GM18873 (cell line): ENCODE measurements around the gene PEX14.

Source experiments
- ATAC-seq: cut with Tn5 transposase; IDR thresholded peaks from one replicate; pipeline ENCODE4 v1.9.1; 2021; ENCODE audit warnings: mild to moderate bottlenecking, moderate library complexity, moderate number of reproducible peaks; ENCODE audit not compliant: unreplicated experiment, low FRiP score

Gene PEX14

DNA sequence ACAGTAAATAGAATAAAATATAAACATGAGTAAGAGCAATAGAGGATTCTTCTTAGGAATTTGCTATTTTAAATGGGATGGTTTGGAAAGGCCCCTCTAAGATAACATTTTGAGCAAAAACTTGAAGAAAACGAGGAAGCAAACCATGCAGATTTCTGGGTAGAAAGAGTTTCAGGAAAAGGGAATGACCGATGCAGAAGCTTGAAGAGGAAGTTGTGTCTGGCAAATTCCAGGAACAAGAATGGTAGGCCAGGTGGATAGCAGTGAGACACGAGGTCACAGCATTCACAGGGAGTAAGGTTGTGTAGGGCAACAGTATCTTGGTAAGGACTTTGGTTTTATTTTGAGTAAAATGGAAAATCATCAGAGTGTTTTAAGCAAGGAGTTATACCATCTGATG lies 108.9 kb downstream of the PEX14 start:
- no peak for ATAC-seq

DNA sequence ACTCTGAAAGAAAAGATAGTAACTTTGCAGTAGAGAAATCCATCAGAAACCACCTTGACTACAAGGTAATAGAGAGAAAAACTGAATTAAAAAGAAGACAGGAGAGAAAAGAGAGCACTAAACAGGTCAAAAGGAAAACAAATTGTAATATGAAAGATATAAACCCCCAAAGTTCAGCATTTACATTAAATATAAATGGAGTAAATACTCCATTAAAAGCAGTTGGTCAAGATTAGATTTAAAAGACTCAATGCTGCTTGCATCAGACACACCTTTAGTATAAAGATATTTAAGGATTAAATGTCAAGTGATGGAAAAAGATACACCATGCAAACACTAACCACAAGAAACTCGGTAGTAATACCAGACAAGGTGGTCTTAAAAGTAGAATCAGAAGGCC lies 110.5 kb downstream of the PEX14 start:
- no peak for ATAC-seq

DNA sequence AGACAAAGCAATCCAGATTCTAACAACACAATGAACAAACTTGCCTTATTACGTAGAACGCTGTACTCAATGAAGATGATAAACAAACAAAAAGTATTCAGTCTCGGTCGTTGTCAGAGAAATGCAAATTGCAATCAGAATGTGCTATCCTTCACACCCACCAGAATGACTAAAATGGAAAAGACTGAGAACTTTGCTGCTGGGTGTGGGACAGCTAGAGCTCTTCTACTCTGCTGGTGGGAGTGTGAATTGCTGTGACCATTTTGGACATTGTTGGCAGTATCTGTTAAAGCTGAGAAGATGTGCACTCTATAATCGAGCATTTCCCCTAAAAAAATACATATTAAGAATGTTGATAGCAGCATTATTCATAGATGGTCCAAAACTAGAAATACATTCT lies 111.4 kb downstream of the PEX14 start:
- no peak for ATAC-seq

DNA sequence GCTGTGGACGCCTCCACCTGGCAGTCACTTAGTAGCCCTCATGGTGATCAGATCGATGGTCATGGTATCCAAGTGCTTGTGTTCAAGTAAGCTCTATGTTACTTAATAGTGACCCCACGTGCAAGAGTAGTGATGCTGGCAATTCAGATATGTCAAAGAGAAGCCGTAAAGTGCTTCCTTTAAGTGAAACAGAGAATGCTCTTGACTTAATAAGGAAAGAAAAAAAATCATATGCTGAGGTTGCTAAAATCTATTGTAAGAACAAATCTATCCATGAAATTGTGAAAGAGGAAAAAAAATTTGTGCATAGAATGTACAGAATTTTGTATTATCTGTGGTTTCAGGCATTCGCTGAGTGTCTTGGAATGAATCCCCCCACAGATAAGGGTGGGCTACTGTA lies 113.9 kb downstream of the PEX14 start:
- no peak for ATAC-seq

DNA sequence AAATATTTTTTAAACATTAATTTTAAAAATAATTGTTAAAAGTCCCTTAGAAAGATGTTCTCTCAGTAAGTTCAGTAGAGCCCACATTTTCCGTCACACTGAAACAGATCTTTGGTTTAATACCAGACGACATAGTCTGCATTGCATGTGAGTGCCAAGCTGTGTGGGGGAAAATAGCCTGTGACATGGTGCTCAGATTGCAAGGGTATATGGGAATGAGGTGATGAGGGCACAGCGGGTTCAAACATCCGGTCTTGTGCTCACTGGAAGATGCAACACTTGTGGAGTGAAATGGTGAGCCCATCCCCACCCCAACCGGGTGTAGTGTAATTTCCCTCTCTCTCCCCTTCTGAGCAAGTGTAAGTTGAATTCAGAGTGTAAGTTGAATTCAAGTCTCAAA lies 114.3 kb downstream of the PEX14 start:
- ATAC-seq, result no peak

DNA sequence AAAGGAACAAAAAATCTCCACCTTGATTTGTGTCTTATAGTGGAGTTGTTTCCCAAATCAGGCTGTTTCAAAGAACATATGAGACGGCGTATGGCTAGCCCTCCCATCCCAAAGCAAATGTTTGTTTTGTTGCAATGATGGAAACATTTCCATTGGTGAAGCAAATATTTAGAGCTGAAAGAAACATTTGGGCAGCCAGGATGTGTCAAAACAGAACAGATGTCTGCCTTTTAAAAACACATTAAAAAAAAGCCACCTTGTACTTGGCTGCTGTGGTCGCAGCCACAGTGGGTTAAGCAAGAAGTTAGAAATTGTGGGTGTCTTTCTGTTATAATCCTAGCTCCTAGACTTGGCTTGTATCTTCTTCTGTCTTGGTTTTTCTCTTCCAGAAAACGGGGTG lies 116.3 kb downstream of the PEX14 start:
- ATAC-seq, result no peak

DNA sequence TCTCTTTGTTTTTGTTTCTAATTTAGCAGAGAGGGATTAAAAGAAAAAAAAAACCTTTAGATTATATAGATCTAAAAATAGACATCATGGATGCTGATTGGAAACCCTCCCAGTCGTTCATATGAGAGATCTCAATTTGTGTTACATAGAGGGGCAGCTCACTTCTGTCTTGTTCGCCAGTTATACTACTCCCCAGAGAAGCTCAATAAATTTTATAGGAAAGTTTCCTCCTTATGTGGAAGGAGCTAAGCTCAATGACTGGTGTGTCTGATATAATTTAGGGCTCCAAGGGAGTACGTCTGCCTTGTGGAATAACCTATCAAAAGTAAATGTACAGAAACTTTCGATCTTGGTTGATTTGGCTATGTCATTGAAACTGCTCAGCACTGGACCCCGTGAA lies 117.6 kb downstream of the PEX14 start:
- ATAC-seq, result no peak

DNA sequence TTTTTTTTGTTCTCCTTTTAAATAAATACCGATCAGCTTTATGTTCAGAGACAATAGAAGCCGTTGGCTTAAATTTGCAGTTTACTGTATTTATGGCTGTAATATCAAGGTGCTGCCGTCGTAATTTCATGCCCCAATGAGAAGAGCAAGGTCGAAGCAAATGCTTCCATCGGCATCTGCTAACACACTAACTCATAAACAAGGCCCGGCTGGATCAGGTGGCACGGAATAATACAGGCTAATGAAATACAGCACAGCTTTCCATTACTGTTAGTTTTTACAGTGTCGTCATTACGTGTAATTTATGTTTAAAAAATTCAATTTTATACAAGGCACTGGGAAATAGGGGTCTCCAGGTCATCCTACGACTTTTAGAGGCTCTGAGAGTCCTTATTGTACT lies 119.0 kb downstream of the PEX14 start:
- ATAC-seq, result no peak

DNA sequence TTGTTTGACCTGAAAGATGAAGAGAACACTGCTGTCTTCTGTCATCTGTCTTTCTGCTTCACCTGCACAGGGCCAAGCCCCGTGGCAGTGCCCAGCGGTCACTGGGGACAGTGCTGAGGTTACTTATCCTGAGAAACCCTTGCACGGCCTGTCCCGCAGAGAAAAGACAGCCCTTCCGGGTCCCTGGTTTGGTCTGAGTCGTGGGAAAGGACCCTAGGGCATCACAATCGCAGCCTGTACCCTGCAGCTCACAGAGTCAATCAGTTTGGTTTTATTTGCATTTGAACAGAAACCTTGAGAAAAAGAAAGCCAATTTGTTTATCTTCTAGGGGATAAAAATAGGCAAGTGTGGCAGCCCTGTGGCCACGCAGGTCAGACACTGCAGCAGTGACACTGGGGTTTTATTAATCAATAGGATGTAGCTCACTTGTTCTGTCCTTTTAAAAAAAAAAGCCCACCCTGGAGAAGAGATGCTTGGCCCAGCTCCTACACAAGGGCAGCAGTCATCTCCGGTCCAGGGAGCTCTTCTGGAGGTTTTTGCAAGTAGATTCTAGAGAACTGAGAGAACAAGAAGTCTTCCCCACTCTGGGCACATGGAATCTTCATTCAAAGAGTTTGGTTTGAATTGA lies 120.0 kb downstream of the PEX14 start:
- no peak for ATAC-seq

DNA sequence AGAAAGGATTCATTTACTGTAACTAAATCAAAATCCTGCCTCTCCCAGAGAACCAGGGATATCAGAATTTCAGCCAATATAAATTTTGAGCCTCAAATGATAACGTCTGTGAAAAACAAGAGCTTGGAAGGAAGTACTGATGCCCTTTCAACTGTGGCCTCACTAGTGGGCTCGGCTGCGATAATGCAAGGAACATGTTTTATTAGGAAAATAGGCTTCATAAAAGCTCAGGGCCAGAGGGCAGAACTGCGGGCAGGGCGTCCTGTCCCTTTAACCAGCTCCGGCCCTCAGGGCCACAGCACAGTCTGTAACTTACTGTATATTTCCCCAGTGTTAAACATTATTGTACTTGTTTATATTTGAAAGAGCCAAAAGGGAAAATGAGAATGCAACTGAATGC lies 122.0 kb downstream of the PEX14 start:
- no peak for ATAC-seq

DNA sequence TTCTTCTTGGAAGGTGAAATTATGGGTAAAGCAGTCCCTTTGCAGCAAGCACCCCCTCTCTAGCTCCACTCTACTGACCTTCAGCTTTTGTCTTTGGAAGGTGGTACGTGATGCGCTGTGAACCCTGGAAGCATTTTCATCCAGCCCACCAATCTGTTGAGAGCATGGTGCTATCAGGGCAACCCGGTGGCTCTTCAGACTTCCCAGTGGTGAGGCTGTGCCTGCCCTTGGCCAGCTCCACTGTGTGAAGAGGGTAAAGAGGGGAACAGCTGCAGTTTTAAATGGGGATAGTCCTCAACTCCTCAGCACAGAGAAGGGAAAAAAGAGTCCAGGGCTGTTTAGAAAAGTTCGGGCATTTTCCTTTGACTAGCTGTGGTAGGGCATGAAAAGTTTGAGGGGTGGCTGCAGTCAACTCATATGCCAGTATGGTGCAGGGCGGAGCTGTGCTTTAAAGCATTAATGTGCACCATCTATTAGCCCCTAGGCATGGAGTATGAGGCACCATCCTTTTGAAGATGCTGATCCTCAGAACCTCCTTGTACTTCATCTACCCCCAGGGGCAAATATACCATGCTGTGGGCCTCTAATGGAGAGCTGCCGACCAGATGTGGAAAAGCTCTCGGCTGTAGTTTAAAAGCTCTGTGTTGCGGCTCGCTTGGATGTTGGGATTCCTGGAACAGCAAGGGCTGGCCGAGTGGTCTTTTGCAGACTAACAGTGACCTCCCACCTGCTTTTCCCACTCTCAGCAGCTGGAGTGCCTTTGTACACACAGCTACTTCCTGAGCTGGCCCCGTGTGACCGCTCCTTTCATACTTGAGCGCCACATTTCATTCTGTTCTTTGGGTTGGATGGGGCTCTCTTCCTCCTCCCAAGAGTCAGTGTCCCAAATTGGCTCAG lies 123.0 kb downstream of the PEX14 start:
- ATAC-seq, result no peak

DNA sequence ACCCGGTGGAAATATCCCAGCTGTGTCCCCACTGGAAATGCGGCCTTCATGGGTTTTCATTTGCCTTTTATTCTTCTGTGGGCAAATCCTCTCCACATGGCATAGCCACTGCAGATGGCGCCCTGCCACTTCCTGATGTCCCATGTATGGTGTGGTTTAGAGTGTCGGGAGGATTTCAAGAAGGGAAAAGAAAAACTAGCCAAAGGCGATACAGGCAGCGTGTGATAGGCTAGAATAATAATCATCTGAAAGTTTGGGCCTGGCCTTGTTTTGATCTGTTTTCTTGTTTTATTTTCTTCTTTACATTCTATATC lies 123.6 kb downstream of the PEX14 start:
- no peak for ATAC-seq

DNA sequence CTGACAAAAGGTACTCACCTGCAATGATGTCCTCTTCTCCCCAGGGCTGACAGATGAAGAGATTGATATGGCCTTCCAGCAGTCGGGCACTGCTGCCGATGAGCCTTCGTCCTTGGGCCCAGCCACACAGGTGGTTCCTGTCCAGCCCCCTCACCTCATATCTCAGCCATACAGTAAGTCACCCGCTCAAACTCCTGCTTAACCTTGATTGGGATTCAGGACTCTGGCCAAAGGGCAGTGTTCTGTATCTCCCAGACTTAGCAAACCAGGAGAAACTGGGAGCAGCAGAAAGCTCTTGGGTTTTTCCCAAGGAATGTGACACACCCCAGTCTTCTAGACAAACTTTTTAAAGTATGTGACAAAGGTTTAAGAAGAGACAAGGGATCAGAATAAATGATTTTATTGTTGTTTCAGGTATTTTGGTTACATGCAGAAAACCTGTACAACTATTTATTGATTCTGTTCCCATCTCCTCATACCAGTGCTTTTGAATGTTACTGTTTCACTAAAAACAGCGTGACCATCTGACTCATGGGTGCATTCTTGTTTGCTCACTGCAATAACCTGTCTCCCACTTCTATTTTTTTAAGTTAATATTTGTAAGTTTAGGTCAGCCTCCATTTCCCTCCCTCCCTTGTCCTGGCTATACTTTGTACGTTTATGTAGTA lies 124.6 kb downstream of the PEX14 start:
- no peak for ATAC-seq

DNA sequence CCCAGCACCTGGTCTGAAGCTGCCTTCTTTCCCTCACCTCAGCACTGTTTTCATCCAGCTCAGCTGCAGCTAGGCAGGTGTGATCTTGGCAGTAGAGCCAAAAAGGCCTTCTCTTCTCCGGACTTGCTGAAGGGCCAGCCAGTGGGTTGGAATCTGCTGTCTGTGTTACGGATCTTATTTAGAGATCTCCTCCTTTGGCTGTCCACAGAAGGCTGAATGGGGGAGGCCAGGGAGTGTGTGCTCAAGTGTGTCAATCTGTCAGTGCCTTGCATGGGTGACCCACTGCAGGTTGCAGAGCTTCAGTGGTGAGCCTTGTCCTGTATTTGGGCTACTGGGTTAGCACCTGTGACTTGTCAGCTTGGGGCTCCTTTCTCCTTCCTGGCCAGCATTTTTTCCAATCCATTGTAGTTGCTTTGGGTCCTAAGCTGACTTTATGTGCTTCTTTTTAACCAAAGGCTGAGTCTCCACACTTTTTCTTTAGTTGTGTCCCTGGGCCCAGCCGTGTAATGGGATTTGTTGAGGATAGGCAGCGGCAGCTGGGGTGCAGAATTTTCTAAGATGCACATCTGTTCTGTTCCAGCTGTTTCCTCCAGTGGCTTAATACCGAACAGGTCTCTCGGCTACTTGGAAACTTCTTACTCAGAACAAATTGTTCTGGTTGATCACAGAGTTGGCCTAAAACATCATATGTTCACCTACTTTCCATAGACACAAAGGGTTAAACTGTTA lies 126.8 kb downstream of the PEX14 start:
- ATAC-seq, result no peak

DNA sequence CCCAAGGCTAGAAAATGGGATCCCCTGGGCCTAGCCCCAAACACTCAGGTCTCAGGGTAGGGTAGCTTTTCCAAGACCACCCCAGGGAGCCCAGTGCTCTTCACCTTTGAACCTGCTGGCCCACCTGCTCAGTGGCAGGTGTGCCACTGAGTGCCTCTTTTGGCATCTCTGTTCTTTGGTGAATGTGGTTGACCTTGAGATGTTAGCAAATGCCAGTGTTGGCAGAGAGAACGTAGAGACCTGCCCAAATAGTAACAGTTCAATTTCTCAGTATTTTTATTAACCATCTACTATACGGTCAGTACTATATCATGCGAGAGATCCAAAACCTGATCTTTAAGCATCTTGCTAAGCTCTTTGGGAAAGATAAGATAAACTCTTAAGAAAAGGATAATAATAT lies 128.2 kb downstream of the PEX14 start:
- ATAC-seq, result no peak

DNA sequence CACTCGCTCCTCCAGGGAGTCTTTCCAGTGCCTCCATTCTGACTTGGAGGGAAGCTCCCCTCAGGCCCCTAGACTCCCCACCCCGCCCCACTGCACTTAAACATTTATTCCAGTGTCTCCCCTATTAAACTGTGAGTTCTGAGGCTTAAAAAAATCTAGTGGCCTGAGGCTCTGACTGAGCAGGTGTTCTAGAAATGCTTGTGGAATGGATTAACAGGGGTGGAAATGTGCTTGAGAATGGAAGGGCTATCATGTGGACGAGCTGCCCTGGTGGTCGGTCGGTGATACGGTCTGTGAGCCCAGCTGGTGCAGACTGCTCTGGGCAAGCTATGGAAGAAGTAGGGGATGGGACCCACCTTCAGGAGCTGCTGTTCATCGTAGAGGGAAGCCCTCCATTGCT lies 130.2 kb downstream of the PEX14 start:
- ATAC-seq, result no peak

DNA sequence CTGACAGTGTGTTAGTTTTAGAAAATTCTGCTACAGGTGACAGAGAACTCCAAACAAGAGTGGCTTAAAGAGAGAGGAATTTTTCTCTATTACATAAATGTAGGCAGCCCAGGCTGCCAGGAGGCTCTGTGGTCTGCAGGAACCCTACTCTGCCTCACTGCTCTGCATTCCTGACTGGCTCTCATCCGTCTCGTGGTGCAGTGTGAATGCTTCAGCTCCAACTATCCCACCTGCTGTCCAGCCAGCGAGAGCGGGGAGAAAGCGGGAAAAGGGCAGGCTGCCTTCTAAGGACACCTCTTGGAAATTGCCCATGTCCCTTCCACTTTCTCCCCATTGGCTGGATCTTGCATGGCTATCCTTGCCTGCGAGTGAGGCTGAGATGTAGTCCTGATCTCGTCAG lies 131.3 kb downstream of the PEX14 start:
- no peak for ATAC-seq

DNA sequence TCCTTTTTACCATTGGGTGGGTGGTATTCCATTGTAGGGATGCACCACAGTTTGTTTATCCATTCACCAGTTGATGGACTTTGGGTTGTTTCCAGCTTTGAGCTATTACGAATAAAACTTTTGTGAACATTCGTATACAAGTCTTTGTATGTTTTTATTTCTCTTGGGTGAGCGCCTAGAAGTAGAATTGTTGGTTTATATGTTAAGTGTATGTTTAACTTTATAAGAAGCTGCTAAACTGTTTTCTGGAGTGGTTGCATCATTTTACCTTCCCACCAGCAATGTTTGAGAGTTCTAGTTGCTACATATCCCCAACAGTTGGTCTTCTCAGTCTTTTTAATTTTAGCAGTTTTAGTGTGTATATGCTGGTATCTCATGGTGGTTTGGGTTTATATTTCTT lies 132.5 kb downstream of the PEX14 start:
- ATAC-seq, result no peak

DNA sequence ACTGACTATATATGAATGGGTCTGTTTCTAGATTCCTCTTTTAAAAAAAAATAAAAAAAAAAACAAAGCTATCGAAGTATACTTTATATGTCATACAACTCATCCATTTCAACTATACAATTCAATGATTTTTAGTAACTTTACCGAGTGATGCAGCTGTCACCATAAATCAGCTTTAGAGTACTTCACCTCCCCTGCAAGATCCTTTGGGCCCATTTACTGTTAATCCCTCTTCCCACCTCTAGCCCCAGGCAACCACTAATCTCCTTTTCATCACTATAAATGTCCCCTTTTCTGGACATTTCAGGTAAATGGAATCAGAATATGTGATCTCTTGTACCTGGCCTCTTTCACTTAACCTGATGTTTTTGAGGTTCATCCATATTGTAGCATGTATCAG lies 133.9 kb downstream of the PEX14 start:
- ATAC-seq, result no peak

DNA sequence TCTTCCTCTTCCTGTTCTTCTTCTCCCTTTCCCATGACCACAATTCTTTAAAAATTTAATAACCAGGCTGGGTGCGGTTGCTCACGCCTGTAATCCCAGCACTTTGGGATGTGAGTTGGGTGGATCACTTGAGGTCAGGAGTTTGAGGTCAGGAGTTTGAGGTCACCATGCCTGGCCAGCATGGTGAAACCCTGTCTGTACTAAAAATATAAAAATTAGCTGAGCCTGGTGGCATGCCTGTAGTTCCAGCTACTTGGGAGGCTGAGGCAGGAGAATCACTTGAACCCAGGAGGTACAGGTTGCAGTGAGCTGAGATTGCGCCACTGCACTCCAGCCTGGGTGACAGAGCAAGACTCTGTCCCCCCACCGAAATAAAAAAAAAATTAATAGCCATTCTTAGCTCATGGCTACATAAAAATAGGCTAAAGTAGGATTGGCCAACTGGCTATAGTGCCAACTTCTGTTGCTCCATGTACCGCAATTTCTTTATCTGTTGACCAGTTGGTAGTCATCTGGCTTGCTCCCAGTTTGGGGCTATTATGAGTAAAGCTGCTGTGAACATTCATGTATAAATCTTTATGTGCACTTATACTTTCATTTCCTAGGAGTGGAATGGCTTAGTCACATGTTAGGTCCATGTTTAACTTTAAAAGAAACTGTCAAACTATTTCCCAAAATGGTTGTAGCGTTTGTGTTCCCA lies 136.3 kb downstream of the PEX14 start:
- ATAC-seq, result no peak
